ENCODE measurements around the gene ATG2A.

DNA sequence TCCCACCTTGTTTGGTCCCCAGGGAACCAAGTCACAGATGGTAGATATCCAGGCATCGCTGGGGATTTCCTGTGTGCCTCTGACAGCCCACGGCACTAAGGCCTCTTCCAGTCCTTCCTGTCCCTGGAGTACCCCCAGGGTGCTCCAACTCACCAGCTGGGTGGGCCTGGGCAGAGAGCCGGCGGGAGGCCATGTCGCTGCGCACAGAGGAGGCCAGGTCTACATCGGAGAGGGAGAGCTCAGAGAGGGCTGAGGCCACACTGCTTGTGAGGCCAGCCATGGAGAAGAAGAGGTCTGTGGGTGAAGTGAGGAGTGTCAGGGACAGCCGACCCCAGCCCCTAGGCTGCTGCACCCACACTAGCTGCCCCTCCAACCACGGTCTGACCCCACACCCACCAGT is 5.3 kb downstream of the ATG2A start:
- TF ChIP-seq PAX5 (IDR thresholded peaks at IDR 0.05; ENCODE audit: insufficient read depth, low read length, severe bottlenecking) = no peak
- no peak for TF ChIP-seq TAF1 (IDR thresholded peaks at IDR 0.05; ENCODE audit: low read depth, low read length)
- TF ChIP-seq POLR2AphosphoS5 (IDR thresholded peaks at IDR 0.05; ENCODE audit: low read depth, low read length) = no peak
- TF ChIP-seq POLR2A (IDR thresholded peaks at IDR 0.05; ENCODE audit: low read depth, low read length) = no peak
- TF ChIP-seq SPI1 (IDR thresholded peaks at IDR 0.05; ENCODE audit: low read depth, low read length) = no peak

Measured in GM12891 (cell line).